CD4-positive, alpha-beta T cell treated with Interferon gamma for 1 hour (primary cell): ENCODE results near the gene DNAJC21.
"Not testable (repeated sequence)": the region's sequence is repeated elsewhere in the genome, so short reads cannot be mapped to it uniquely, and the experiment has no call there.

ENCODE experiments used
- DNase-seq: peaks from one replicate; pipeline ENCODE4 v3.0.0-alpha.2; 2020

Gene DNAJC21

DNA sequence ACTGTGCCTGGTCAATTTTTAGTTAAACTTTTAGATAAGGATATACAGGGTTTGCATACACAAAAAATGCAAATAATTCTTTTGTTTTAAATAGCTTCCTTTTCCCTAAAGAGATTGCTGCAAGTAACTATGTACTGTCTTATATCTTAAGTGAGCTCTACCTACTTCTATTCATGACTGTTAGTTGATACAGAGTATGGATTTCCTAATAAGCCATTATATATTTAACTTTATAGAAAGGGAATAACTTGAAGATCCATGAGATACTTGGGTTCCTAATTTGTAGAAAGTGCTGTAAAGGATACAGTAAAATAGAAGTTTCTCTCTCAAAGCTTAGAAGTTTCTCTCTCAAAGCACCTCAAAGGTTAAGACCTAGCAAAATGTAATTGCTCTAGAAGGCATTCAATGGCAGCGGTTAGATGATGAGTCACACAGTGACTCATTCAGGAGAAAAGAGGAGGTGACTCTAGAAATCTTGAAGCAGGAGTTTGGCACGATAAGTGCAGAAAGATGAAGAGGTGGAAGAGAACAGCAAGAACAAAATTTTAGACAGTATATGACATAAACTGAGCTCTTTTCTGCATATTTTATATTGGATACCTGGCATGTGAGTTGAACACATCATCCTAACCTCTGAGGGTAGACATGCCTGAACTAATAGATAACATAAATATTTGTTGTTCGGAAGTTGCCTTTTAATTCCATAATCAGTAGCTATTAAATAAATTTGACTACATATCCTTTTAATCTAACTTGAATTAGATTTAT lies 5.5 kb upstream of the DNAJC21 start:
- DNase-seq = no peak

DNA sequence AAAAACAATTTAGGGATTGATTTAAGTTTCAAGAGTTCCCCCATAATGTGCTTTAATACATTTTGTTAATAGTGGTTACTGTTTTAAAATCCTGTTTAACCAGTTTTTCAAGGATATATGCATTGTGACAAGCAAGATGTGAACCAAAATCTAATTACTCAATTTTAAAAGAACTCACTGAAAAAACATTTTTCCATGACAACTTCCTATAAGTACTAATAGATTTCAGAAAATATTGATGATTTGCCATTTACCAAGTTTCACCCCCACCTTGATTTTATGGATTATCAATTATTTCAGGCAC lies 4.9 kb upstream of the DNAJC21 start:
- no peak for DNase-seq

DNA sequence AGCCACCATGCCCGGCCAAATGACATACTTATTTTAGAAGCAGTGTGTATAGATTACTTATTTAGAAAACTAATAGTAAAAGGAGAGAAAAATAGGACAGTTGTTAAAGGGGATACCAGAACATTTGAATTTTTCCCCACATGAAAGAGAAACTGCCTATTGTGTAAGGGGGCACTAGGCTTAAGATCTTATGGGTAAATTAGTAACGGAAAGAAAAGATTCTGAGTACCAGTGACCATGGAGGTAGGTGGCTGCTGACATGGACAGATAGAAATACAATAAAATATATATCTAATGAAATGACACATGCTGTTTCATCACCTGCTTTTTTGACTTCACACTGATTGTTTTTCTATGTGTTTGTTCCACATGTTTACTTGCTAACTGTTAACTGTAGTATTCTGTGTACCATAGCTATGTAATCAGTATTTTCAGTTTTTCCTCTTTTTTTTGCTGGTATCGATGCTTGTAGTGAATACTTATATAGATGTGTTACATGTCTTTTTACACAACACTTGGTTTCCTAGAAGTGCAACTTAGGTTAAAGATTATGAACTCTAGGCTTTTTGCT lies 3.0 kb upstream of the DNAJC21 start:
- no peak for DNase-seq

DNA sequence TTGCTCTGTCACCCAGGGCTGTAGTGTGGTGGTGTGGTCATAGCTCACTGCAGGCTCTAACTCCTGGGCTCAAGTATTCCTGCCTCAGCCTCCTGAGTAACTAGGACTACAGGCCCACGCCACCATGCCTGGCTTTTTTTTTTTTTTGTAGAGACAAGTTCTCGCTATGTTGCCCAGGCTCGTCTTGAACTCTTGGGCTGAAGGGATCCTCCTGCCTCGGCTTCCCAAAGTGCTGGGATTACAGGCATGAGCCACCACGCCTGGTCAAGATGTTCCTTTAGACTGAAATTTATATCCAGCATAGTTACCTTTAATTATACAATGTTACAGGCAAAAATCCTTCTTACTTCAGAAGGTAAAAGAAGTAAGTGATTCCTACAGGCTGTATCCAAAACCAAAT lies 1.6 kb upstream of the DNAJC21 start:
- no peak for DNase-seq

DNA sequence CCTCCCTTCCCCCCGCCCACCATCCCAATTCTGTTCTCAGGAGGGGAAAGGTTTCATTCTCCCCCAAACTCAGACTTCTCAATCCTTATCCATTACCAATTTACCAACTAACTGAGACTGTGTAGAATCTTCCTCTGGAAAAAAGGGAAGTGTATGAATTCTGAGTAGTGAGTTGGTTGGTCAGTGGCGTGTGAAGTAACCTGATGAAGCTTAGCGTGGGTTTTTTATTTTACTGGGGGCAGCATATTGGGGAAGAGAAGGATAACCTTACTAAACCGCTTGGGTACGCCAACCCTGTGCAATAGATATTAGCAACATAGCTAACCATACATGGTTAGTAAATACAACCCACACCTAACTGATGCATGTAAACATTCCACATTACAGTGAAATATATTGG lies 1.1 kb upstream of the DNAJC21 start:
- DNase-seq = no peak

DNA sequence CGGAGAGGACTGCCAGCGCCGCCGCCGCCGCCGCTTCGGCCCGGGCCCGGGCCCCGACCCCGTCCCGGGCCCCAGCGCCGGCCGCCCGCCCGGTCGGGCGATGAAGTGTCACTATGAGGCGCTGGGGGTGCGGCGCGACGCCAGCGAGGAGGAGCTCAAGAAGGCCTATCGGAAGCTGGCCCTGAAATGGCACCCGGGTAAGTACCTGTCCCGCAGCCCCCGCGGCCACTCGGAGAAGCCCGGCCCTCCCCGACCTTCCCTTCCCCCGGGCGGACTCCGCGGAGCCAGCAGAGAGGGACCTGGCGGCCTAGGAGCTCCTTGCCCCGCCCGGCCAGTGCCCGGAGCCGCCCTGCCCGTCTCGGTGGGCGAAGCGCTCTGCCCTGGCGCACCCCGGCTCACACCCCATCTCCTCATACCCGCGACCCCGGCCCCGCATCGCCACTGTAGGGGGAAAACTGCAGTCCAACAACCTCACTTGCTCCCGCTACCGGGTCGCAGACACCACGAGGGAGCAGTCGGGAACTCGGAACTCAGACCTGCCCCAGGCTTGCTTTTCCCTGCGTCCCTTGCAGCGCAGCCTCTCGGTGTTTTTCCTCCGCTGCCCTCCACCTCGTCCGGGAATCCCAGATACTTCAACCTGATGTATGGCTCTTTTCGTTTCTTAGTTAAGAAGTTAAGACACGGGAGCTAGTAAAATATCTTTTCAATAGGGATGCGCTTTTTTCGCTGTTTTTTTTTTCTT lies 532 bp downstream of the DNAJC21 start:
- peak; percentile 86 for DNase-seq

DNA sequence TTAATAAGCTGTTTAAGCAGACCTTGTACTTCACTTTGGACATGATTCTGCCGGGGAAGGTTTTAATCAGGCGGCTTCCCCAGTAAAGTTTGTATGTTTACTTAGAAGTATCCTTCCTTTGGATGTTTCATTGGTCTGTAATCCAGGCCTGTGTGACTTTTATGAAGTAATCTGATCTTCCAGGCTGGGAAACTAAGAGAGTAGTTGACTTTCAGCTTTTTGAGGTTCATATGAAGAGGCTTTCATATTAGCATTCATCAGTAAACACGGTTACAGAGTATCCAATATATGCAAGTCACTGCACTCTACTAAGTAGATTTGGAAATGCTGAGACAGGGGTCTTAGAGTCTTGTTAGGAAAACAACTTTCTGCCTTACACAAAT lies 1.1 kb downstream of the DNAJC21 start:
- no peak for DNase-seq

DNA sequence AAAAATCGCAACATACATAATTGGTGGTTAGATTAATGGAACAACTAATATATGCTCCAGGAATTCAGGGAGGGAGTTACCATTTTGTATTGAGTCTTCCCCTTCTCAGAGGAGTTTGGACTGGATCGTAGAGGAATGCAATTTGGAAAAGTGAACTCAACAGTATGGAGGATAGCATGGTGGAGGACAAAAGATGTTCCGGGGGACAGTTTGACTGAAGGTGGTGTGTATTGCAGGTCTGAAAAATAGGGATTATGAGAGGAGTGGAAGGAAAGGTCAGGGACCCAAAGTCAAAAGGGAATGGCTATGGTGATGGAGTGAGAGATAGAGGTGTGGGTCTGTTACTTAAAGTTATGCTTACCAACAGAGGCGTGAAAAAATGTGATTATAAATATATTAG lies 1.5 kb downstream of the DNAJC21 start:
- no peak for DNase-seq

DNA sequence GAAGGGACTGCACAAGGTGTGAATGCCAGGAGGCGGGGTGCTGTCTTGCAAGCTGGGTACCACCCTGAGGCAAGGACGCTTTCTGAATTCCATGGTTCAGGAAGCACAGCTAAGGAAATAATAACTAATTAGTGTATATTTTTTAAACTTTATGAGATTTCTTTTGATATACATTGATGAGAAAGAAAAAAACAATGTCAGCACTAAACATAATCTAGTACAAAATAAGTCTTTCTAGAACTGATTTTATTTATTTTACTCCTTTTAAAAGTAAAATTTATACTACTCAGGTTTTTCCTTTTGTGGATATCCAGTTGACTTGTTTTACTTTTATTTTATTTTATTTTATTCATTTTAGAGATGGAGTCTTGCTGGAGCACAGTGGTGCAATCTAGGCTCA lies 3.6 kb downstream of the DNAJC21 start:
- DNase-seq = no peak

DNA sequence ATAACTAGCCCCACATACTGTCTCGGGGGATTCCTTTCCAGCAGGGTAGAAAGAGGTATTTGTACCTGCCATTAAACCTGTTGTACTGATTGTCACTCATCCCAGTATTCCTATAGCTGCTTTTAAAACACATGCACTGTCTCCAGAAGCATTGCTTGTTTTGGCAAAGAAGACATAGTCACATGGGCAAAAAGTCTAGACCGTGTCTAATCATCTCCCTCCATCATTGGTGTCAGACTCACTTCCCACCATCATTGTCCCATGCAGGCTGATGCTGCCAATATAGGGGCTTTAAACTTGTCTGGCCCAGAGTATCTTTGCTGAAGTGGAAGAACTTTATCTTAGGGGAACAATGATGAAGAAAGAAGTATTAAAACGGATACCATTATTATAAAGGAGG lies 12.6 kb downstream of the DNAJC21 start:
- no peak for DNase-seq

DNA sequence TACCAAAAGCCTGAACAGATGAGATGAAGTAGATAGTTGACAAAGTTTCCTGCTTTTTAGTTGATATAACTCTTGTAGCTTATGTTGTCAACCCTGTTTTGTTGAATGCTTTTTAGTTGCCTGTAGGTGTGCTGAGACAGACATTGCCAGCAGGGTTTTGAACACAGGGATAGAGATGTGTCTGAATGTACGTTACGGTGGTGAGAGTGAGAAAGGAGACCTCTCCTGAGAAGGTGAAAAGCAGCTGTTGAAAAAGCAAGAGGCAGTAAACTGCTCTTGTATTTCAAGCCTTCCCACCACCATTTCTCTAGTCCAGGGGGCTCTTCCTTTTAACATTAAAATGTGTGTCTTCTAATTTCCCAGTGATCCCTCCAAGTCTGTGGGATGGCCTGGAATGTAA lies 14.7 kb downstream of the DNAJC21 start:
- DNase-seq = no peak

DNA sequence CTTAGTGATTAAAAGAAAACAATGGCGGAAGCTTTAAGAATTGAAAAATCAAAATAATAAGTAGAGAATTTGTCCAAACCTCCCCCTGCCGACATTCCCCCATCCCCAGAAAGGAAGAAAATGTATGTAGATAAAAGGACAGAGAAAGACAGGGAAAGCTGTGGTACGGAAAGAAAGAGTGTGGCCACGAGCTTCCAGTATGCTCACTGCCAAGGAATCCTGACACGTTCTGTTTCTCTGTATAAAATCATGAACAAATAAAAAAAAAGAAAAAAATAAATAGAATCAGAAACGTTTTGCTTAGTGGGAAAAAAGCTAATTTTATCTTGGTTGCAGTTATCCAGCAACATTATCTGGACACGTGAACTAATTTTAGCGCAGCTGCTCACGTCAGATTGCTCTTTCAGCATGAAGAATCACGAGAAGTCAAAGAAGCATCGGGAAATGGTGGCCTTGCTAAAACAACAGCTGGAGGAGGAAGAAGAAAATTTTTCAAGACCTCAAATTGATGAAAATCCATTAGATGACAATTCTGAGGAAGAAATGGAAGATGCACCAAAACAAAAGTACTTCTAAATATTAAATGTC lies 15.2 kb downstream of the DNAJC21 start:
- no peak for DNase-seq

DNA sequence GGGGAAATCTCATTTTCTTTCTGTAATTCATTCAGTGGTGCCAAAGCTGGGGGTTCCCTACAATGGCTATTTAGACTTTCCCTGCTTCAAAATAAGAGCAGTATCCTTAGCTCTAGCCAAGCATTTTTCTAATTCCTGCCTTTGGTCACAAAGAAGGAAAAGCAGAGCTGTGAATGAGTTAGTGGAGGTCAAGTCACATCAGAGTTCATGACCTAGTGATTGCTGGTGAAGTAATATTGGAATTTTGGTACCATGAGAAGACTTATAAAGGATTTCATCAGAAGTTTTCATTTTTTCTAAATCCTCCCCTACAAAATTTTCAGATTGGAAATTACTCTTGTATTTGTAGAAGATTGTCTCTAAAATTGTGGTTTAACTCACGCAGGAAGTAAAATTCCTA lies 28.0 kb downstream of the DNAJC21 start:
- no peak for DNase-seq

DNA sequence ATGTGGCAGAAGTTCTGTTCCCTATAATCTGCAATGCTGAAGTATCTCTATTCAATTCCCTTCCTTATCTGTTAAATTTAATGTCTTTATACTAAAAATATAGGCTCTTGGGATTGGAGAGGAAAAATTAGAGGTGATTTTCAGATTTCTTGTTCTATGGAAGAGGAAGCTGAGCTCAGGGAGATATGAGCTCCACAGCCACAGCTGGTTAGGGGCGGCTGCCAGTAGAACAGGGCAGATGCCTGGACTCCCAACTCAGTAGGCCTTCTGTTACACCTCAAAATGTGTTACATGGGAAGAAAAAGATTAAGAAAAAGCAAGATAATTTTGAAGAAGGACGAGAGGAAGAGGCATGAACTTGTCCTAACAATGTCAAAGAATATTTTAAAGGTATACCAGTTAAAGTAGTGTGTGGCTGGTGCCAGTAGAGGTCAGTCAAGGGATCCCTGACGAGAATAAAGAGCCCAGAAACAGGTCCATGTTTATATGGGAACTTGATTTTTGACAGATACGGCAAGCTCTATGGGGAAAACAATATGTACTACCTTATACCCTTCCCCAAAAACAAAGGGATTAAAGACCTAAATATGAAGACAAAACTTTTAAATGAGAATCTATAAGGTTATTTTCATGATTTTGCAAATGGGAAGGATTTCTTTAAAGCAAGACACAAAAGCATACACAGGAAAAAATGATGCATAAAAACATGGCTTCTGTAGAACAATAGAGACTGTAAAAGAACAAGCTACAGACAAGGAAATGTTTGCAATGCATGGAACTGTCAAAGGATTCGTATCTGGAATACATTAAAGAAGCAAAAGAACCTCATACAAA lies 28.7 kb downstream of the DNAJC21 start:
- DNase-seq = no peak

DNA sequence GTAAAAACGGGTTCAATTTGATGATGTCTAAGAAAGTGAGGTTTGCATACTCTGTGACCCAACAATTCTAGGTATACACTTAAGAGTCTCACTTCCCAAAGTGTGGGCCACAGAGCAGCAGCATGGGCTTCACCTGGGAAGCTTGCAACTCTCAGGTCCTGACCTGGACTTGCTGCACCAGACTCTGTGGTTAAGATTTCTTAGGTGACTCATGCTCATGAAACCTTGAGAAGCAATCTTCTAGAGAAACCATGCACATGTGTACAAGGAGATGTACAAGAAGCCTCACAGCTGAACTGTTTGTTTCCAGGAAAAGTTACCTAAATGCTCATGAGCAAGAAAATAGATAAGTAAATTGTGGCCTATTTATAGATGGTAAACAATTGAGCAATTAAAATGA lies 30.0 kb downstream of the DNAJC21 start:
- no peak for DNase-seq

DNA sequence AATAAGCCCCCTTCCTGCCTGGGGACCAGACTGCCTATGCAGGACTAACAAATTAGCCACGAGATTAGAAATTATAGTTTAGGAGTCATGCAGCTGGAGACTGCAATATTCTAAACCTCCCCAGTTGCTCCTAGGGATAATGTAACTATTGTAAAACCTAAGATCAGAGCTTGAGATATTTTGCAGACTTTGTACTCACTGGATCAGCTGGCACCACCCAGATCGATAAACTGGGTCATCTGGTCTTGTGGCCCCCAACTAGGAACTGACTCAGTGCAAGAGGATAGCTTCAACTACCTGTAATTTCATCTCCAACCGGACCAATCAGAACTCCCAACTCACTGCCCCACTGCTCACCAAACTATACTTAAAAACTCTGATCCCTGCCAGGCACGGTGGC lies 38.2 kb downstream of the DNAJC21 start:
- no peak for DNase-seq

DNA sequence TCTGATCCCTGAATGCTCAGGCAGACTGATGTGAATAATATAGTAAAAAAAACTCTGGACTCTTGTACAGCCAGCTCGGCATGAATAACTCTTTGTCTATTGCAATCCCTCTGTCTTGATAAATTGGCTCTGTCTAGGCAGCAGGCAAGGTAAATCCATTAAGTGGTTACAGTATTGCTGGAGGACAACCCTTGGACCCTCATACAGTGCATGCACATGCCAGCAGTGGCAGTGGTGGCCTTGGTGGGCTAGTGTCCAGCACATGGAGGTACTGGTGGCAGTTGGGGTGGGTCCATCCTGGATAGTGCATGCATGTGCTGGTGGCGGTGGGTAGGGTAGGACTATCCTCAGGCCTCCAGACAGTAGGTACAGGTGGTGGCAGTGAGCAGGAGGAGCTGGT lies 38.9 kb downstream of the DNAJC21 start:
- no peak for DNase-seq

DNA sequence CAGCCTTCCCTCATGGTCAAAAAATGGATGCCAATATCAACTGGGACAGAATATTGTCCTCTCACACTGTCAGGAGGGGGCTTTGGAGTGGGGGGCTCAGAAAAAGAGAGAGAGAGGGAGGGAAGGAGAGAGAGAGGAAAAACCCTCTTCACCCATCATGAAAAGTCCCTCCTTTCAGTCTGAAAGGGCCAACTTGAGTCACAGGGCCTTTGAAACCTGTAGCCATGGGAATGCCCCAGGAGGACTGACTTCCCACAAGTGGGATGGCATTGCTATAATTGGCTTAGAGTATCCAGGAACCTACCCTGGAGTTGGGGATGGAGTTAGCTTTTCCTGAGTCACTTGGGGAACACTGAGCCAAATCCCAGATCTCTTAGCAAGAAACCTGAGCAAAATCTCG lies 41.2 kb downstream of the DNAJC21 start:
- no peak for DNase-seq

DNA sequence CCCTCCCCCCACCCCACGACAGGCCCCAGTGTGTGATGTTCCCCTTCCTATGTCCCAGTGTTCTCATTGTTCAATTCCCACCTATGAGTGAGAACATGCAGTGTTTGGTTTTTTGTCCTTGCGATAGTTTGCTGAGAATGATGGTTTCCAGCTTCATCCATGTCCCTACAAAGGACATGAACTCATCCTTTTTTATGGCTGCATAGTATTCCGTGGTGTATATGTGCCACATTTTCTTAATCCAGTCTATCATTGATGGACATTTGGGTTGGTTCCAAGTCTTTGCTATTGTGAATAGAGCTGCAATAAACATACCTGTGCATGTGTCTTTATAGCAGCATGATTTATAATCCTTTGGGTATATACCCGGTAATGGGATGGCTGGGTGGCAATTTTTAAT lies 42.3 kb downstream of the DNAJC21 start:
- not testable (repeated sequence) for DNase-seq

DNA sequence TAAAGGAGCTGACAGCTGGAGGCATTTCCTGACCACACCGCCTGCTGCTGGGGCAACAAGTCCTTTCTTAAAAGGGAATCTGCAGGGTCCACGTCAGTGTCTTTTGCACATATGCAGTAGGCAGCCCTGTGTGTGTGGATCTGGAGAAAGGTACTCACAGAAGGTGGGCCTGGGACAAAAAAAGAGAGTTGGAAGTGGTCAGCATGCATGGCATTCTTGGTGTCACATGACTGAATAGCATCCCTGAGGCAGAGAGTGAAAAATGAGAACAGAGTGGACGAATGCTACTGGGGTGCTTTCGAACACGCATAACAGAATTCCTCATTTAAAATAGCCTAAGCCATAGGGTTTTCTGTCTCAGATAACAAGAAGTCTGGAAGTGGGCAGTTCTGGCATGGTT lies 47.0 kb downstream of the DNAJC21 start:
- DNase-seq = no peak

DNA sequence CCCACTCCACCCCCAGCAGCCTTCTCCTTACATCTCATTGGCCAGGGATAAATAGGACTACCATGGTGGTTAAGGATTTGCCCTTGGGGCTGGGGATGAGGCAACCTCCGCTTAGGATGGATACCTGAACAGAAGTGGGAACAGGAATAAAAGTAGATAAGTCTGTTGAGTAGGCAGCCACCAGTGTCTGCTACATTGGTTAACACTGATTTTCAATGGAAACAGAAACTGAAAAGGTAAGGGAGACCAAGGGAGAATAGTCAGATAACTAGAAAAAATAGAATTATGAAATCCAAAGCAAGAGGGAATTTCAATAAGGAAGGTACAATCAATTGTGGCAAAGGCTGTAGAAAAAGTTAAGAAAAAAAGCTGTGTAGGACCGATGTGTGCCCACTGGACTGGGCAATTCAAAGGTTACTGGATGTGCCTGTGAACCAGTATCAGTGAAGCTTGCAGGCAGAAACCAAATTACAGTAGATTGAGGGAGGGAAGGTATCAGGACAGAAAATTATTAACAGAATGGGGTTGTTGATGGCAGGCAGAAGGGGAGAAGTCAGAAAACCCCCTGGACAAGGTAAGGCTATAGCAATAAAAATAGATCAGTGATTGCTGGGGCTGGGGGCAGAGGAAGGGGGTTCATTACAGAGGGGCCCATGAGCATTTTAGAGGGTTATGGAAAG lies 48.7 kb downstream of the DNAJC21 start:
- no peak for DNase-seq

DNA sequence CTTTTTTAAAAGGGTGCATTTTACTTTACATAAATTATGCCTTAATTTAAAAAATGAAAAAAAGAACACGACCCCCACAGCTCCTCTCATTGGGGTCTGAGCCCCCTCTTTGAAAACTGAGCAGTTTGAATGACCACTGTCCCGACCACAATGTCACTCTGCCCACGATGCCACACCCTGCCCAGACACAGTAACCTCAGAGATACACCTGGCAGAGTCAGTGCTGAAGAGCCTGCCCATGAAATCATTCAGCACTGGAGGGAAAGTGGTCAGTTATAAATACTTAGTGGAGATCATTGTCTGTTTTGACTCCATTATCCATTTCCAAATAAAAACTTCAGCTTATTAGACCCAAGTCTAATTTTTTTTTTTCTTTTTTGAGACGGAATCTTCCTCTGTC lies 49.3 kb downstream of the DNAJC21 start:
- no peak for DNase-seq

DNA sequence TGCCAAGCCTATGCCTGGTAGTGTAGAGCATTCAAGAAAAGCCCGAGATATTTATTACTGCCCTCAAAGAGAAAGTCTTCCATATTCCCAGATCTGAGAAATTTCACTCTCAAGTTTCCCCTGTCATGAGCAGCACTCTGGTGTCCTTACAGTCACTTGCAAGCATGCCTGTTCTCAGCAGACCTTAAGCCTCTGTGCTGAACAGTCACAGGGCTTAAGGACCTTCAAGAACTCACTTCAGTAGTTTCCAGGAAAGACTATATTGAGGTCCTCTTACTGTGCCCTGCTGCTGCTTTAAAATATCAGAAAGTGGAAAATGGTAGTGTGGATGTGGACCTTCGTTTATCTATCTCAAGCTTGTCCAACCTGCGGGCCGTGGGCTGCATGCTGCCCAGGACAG lies 53.5 kb downstream of the DNAJC21 start:
- no peak for DNase-seq
